H1 (cell line): ENCODE results near the gene CD48. TPM values are rescaled to one million over a fixed set of nuclear protein-coding genes. Genes with fewer than 3 reads are reported as not detected.

Experiments used
- CTCF ChIA-PET: fragments of 300-600 bp; sonication (Branson Sonifier 250); formaldehyde crosslinking; loops from one replicate; lab custom pipeline; 2021; ENCODE audit not compliant: partially characterized antibody; lab: Charles Lee
- POLR2A ChIA-PET: fragments of 300-600 bp; sonication (Branson Sonifier 250); formaldehyde crosslinking; loops from one replicate; lab custom pipeline; 2021; ENCODE audit warnings: inconsistent platforms; ENCODE audit not compliant: partially characterized antibody; lab: Charles Lee
- DNase-seq, 2 experiments: peaks; one replicate each; pipeline versions ENCODE4 v3.0.0 to v3.0.0-alpha.2; 2010 to 2022; ENCODE audit warnings: low spot score in 2 of 2, low read depth in 1 of 2, mixed read lengths in 1 of 2
- FAIRE-seq: peaks from 2 replicates; lab custom pipeline; 2011; peaks lifted over from hg19 to GRCh38; lab: Jason Lieb, UNC
- H2AFZ ChIP-seq: 2 replicates; pipeline ENCODE4 v1.8.1; 2012; ENCODE audit warnings: low read length, inconsistent platforms
- H2AK5ac ChIP-seq: 2 replicates; pipeline ENCODE4 v1.6.1; 2013; ENCODE audit warnings: low read depth, low read length
- H2BK120ac ChIP-seq: replicated peaks from 2 replicates; pipeline ENCODE3; 2013; ENCODE audit warnings: low read depth, low read length, inconsistent platforms
- H2BK12ac ChIP-seq: 2 replicates; pipeline ENCODE4 v1.6.1; 2013; ENCODE audit warnings: low read depth, low read length
- H2BK15ac ChIP-seq: 2 replicates; pipeline ENCODE4 v1.6.1; 2013; ENCODE audit warnings: low read length
- H2BK20ac ChIP-seq: 2 replicates; pipeline ENCODE4 v1.6.1; 2013; ENCODE audit warnings: low read length
- H2BK5ac ChIP-seq: 2 replicates; pipeline ENCODE4 v1.6.1; 2013; ENCODE audit warnings: low read depth, low read length
- H3K14ac ChIP-seq: 2 replicates; pipeline ENCODE4 v1.6.1; 2013; ENCODE audit warnings: inconsistent platforms; ENCODE audit not compliant: insufficient read length
- H3K18ac ChIP-seq: 2 replicates; pipeline ENCODE4 v1.6.1; 2013; ENCODE audit warnings: low read length; ENCODE audit errors: extremely low read depth
- H3K23ac ChIP-seq: 2 replicates; pipeline ENCODE4 v1.6.1; 2013; ENCODE audit warnings: inconsistent platforms; ENCODE audit not compliant: insufficient read length
- H3K23me2 ChIP-seq: 2 replicates; pipeline ENCODE4 v1.6.1; 2013; ENCODE audit warnings: low read depth, low read length
- H3K27ac ChIP-seq: 2 replicates; pipeline ENCODE4 v1.6.1; 2011; ENCODE audit warnings: low read depth, low read length, inconsistent platforms
- H3K27me3 ChIP-seq, 4 experiments: replicated peaks in 1 of 4; 1 replicate in 1 of 4; 2 replicates in 3 of 4; pipeline versions ENCODE4 v1.6.1 to v1.8.1; 2011 to 2013; ENCODE audit warnings: low read length in 3 of 4, mild to moderate bottlenecking in 3 of 4, inconsistent platforms in 2 of 4, mixed read lengths in 2 of 4, moderate library complexity in 1 of 4; ENCODE audit not compliant: control insufficient read depth in 3 of 4, insufficient read depth in 3 of 4; ENCODE audit errors: extremely low read depth in 1 of 4
- H3K36me3 ChIP-seq, 4 experiments: 2 replicates each; pipeline versions ENCODE4 v1.6.1 to v1.8.1; 2011 to 2013; ENCODE audit warnings: mild to moderate bottlenecking in 4 of 4, low read length in 3 of 4, moderate library complexity in 2 of 4, control low read depth in 1 of 4, inconsistent platforms in 1 of 4; ENCODE audit not compliant: insufficient read depth in 4 of 4, control insufficient read depth in 2 of 4
- H3K4ac ChIP-seq: replicated peaks from 2 replicates; pipeline ENCODE3; 2013; ENCODE audit warnings: low read length, low read depth, mixed read lengths, inconsistent platforms; ENCODE audit not compliant: insufficient read length
- H3K4me1 ChIP-seq, 4 experiments: replicated peaks in 1 of 4; 1 replicate in 1 of 4; 2 replicates in 3 of 4; pipeline versions ENCODE4 v1.6.1 to v1.8.1; 2011 to 2013; ENCODE audit warnings: low read length in 3 of 4, inconsistent platforms in 2 of 4, mixed read lengths in 1 of 4; ENCODE audit not compliant: insufficient read depth in 4 of 4, control insufficient read depth in 3 of 4
- H3K4me2 ChIP-seq, 2 experiments: 2 replicates each; pipeline versions ENCODE4 v1.6.1 to v1.8.1; 2011 to 2013; ENCODE audit warnings: low read depth in 2 of 2, low read length in 2 of 2, control low read depth in 1 of 2, inconsistent platforms in 1 of 2, mild to moderate bottlenecking in 1 of 2; ENCODE audit not compliant: insufficient read depth in 1 of 2
- H3K4me3 ChIP-seq, 4 experiments: fragments of 200-600, 300-600 bp in 1 of 4; sonication (generic), shearing (Covaris generic), sonication (Bioruptor Twin) in 1 of 4; 2 replicates each; pipeline versions ENCODE4 v1.5.1 to v1.8.1; 2011 to 2016; ENCODE audit warnings: low read length in 4 of 4, low read depth in 3 of 4, control low read depth in 2 of 4, inconsistent platforms in 2 of 4, mild to moderate bottlenecking in 2 of 4, mixed read lengths in 1 of 4, moderate library complexity in 1 of 4; ENCODE audit not compliant: insufficient read depth in 2 of 4; ENCODE audit errors: extremely low read depth in 1 of 4
- H3K56ac ChIP-seq: replicated peaks from 2 replicates; pipeline ENCODE3; 2013; ENCODE audit warnings: low read depth, mild to moderate bottlenecking, mixed read lengths, low read length, inconsistent platforms; ENCODE audit not compliant: insufficient read length
- H3K79me1 ChIP-seq: 2 replicates; pipeline ENCODE4 v1.6.1; 2013; ENCODE audit warnings: low read depth, low read length, control low read depth
- H3K79me2 ChIP-seq, 2 experiments: 2 replicates each; pipeline versions ENCODE4 v1.6.1 to v1.8.1; 2012 to 2013; ENCODE audit warnings: low read length in 2 of 2, mild to moderate bottlenecking in 2 of 2, inconsistent platforms in 1 of 2; ENCODE audit not compliant: insufficient read depth in 2 of 2, control insufficient read depth in 1 of 2
- H3K9ac ChIP-seq, 4 experiments: replicated peaks in 1 of 4; 1 replicate in 1 of 4; 2 replicates in 3 of 4; pipeline versions ENCODE4 v1.6.1 to v1.8.1; 2011 to 2013; ENCODE audit warnings: low read depth in 3 of 4, low read length in 3 of 4, control low read depth in 2 of 4, mild to moderate bottlenecking in 2 of 4, moderate library complexity in 2 of 4, inconsistent platforms in 1 of 4; ENCODE audit errors: extremely low read depth in 1 of 4
- H3K9me3 ChIP-seq, 2 experiments: 2 replicates each; pipeline versions ENCODE4 v1.6.1 to v1.8.1; 2012 to 2013; ENCODE audit warnings: mild to moderate bottlenecking in 2 of 2, moderate library complexity in 2 of 2, control low read depth in 1 of 2, inconsistent platforms in 1 of 2, low read depth in 1 of 2, low read length in 1 of 2, mixed read lengths in 1 of 2; ENCODE audit not compliant: insufficient read depth in 2 of 2
- H4K20me1 ChIP-seq, 2 experiments: replicated peaks in 1 of 2; 2 replicates each; pipeline versions ENCODE3 to v1.8.1; 2011 to 2013; ENCODE audit warnings: inconsistent platforms in 2 of 2, low read length in 2 of 2, mild to moderate bottlenecking in 1 of 2; ENCODE audit not compliant: insufficient read depth in 2 of 2, control insufficient read depth in 1 of 2
- H4K5ac ChIP-seq: 2 replicates; pipeline ENCODE4 v1.6.1; 2013; ENCODE audit warnings: low read length, low read depth, mixed read lengths, inconsistent platforms; ENCODE audit not compliant: insufficient read length
- H4K8ac ChIP-seq: 2 replicates; pipeline ENCODE4 v1.8.0; 2013; ENCODE audit warnings: mild to moderate bottlenecking, moderate library complexity, low read length, inconsistent platforms; ENCODE audit not compliant: insufficient read depth; ENCODE audit errors: extremely low read depth
- H4K91ac ChIP-seq: replicated peaks from 2 replicates; pipeline ENCODE3; 2013; ENCODE audit warnings: low read length, mixed read lengths, inconsistent platforms; ENCODE audit not compliant: insufficient read length
- ATF3 ChIP-seq: IDR thresholded peaks from 2 replicates; pipeline ENCODE4 v1.6.1; 2011; ENCODE audit warnings: low read depth, mild to moderate bottlenecking, low read length; ENCODE audit not compliant: insufficient read depth
- CHD1 ChIP-seq: IDR thresholded peaks from 2 replicates; pipeline ENCODE4 v1.6.1; 2012; ENCODE audit warnings: low read depth, low read length, improper control_type of control experiment
- CHD2 ChIP-seq: IDR thresholded peaks from 2 replicates; pipeline ENCODE4 v1.6.1; 2012; ENCODE audit warnings: low read length, improper control_type of control experiment
- CREB1 ChIP-seq: IDR thresholded peaks from 2 replicates; pipeline ENCODE4 v1.6.1; 2012; ENCODE audit warnings: inconsistent platforms
- EGR1 ChIP-seq: IDR thresholded peaks from 2 replicates; pipeline ENCODE4 v1.6.1; 2011; ENCODE audit warnings: low read depth, low read length, borderline replicate concordance
- SRF ChIP-seq: IDR thresholded peaks from 2 replicates; pipeline ENCODE4 v1.6.1; 2011; ENCODE audit warnings: mild to moderate bottlenecking, low read depth, low read length, moderate library complexity
- WGBS, 2 experiments: shearing (Covaris generic) in 1 of 2; methylation state at CpG; one replicate each; pipeline versions ENCODE4 v1.1.6 to v1.1.7; 2013 to 2015; ENCODE audit warnings: low lambda C conversion rate in 2 of 2, mixed read lengths in 2 of 2, inconsistent platforms in 1 of 2, low coverage in 1 of 2, missing lambda C conversion rate in 1 of 2; ENCODE audit not compliant: insufficient replicate concordance in 2 of 2, insufficient coverage in 1 of 2, insufficient read length in 1 of 2; ENCODE audit errors: extremely low coverage in 1 of 2, missing lambda C conversion rate in 1 of 2; 5-methylcytosine and 5-hydroxymethylcytosine counted together
- polyA plus RNA-seq, 7 experiments: library from polyadenylated mRNA; depleted of rRNA in 3 of 7; stranded (reverse) in 5 of 7; unstranded in 2 of 7; fragments of >200 nt in 5 of 7; fragments of 200-250 nt in 2 of 7; gene quantifications; 1 replicate in 5 of 7; 2 replicates in 1 of 7; 4 replicates in 1 of 7; pipeline versions ENCODE4 v1.2.1 to v1.2.3, GENCODE V29; 2011 to 2013; ENCODE audit warnings: missing spikeins in 2 of 7, mixed read lengths in 2 of 7
- total RNA-seq: library from RNA; stranded (reverse); fragmentation: NEBNext Ultra II Directional; extraction: Animal tissue kit (Norgen Biotek cat#: 25700); gene quantifications from 2 replicates; pipeline ENCODE4 v1.2.1, GENCODE V29; 2021
- TF ChIP-seq, protein P1 (sequence below), 3 experiments: IDR thresholded peaks; 1 replicate in 2 of 3; 2 replicates in 1 of 3; pipeline versions ENCODE4 v1.5.1 to v1.6.1; 2011; ENCODE audit warnings: low read length in 3 of 3, mild to moderate bottlenecking in 3 of 3, inconsistent platforms in 2 of 3, low read depth in 1 of 3, moderate library complexity in 1 of 3; ENCODE audit not compliant: insufficient read depth in 1 of 3; ENCODE audit errors: control extremely low read depth in 1 of 3

Gene CD48
- total and polyA plus RNA-seq, 2 of the 8 experiments (the other 6 are each of a cell fraction or from before 2014, with no cell fraction given) = 0.08 TPM; not detected in 1

DNA sequence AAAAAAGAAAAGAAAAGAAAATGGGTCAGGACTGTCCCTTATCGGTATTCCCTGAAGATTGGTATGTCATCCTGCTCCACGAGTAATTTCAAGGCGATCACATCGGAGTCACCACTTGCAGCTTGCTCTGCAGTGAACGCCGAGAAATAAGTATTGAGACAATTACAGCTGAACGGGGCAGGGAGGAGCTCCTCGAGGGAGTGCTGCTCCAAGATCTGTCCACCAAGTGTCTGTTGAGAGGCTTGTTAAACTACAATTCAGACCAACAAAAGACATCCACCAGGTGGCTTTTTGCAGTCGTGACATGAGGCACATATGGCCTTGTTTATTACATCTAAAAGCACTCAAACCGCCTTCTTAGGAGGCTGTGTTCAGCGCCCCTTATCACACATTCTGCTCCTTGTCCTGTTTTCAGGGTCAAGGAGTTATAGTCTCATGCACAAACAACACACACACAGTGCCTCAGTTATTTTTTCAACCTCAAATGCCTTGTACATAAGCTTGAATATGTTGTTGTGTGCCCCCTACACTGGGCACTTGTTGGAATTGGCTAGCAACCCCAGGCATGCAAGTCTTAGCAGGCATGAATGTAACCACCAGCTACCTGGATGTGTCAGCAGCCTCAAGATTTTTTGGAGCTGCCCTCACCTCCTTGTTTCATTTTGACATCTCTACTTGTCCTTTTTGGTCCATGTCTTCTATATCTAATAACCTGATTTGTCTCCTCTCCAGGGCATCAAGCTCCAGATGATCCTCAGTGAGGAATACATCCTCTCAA is 13.0 kb upstream of the CD48 start:
- Histone ChIP-seq H3K79me1 (no peaks in the 10 kb centered on the region), H3K56ac (no peak overlapping the region), H4K20me1 (no peaks in the 10 kb centered on the region), H3K9ac (no peak overlapping the region), H3K4me1 (peaks cover 0 to 5% (median 2%) of the 10 kb centered on the region in 4 experiments; a peak in 3 of 7 replicates), H2BK15ac (no peak overlapping the region), H3K27ac (no peak overlapping the region), H3K79me2 (no peaks in the 10 kb centered on the region), H3K4ac (no peak overlapping the region), H4K91ac (no peak overlapping the region), H2AK5ac (no peak overlapping the region), H3K9me3 (no peaks in the 10 kb centered on the region; a peak in 1 of 4 replicates), H3K27me3 (no peaks in the 10 kb centered on the region), H3K36me3 (no peaks in the 10 kb centered on the region; a peak in 1 of 8 replicates), H2BK120ac (no peak overlapping the region), H3K23ac (no peak overlapping the region), H2AFZ (0 out of 2 replicates have a peak overlapping the region, but pooled peaks have one; percentile 29), H2BK12ac (no peak overlapping the region), H4K8ac (no peak overlapping the region), H3K23me2 (no peaks in the 10 kb centered on the region), H4K5ac (no peak overlapping the region), H3K18ac (no peak overlapping the region)
- POLR2A ChIA-PET = interaction anchor here (1.0 to 1.6 kb wide), 3 partner anchors 12 to 257 kb away, joined by 3 to 5 read pairs (median 3); no protein-coding TSS in a partner anchor
- WGBS, 2 experiments = 88% methylated on average over 11 of the region's 11 CpGs; no CpG with 5 or more reads in 1 of the 2 experiments
- no peak for DNase-seq
- CTCF ChIA-PET = interaction anchor here (0.7 to 6.8 kb wide), 23 partner anchors 9 to 374 kb away, joined by 3 to 41 read pairs (median 4); partner anchors contain the start of genes CD48 and ITLN2
- TF ChIP-seq CREB1 (no peak), SRF (no peak), CHD1 (no peak), ATF3 (no peak), EGR1 (no peak), CHD2 (no peak)
- TF ChIP-seq, protein P1, sequence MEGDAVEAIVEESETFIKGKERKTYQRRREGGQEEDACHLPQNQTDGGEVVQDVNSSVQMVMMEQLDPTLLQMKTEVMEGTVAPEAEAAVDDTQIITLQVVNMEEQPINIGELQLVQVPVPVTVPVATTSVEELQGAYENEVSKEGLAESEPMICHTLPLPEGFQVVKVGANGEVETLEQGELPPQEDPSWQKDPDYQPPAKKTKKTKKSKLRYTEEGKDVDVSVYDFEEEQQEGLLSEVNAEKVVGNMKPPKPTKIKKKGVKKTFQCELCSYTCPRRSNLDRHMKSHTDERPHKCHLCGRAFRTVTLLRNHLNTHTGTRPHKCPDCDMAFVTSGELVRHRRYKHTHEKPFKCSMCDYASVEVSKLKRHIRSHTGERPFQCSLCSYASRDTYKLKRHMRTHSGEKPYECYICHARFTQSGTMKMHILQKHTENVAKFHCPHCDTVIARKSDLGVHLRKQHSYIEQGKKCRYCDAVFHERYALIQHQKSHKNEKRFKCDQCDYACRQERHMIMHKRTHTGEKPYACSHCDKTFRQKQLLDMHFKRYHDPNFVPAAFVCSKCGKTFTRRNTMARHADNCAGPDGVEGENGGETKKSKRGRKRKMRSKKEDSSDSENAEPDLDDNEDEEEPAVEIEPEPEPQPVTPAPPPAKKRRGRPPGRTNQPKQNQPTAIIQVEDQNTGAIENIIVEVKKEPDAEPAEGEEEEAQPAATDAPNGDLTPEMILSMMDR (IDR thresholded peaks at IDR 0.05; ENCODE audit: control extremely low read depth in 1 of 3, insufficient read depth in 1 of 3, low read depth in 1 of 3, low read length in 3 of 3) = peak in 1 of 3 experiments; percentile 2; a peak in 1 of 4 replicates
- TF ChIP-seq, all 59 proteins: peak for 1
- Histone ChIP-seq H2BK5ac (no peak overlapping the region), H2BK20ac (0 out of 2 replicates have a peak overlapping the region, but pooled peaks have one; percentile 66), H3K14ac (no peak overlapping the region), H3K4me2 (no peak overlapping the region), H3K4me3 (no peak overlapping the region)
- FAIRE-seq = no peak
